Uterus (tissue), 2 donors: Measurements from ENCODE around the gene TSPO2.

ENCODE experiments used
- CTCF ChIP-seq, 4 experiments: fragments of 200-600 bp in 2 of 4; fragments of 450-650 bp in 2 of 4; sonication (generic) in 2 of 4; IDR thresholded peaks; one replicate each; pipeline ENCODE4 v1.5.1; 2016 to 2019; ENCODE audit warnings: antibody characterized with exemption in 4 of 4, mild to moderate bottlenecking in 2 of 4, moderate library complexity in 1 of 4
- POLR2A ChIP-seq, 2 donors: fragments of 450-650 bp; IDR thresholded peaks; one replicate each; pipeline ENCODE4 v1.6.1; 2016; ENCODE audit warnings: antibody characterized with exemption in 2 of 2, mild to moderate bottlenecking in 1 of 2, moderate library complexity in 1 of 2

- TF ChIP-seq CTCF (IDR thresholded peaks at IDR 0.05) (no peak), POLR2A (IDR thresholded peaks at IDR 0.05) (no peak)
Measured at GRCh38 chr6:41023114-41023513, 19.2 kb upstream of the TSPO2 start.
